DMS 273 (cell line): ENCODE results near the gene E2F1.
"Not testable (repeated sequence)": the region's sequence is repeated elsewhere in the genome, so short reads cannot be mapped to it uniquely, and the experiment has no call there.

Source experiments
- DNase-seq: peaks from one replicate; lab custom pipeline; 2025; ENCODE audit not compliant: unreplicated experiment; lab: John Stamatoyannopoulos, UW

E2F1 gene

GRCh38 chr20:33646191-33646590 is 40.0 kb downstream of the E2F1 start:
- peak; percentile 26 for DNase-seq

DNA sequence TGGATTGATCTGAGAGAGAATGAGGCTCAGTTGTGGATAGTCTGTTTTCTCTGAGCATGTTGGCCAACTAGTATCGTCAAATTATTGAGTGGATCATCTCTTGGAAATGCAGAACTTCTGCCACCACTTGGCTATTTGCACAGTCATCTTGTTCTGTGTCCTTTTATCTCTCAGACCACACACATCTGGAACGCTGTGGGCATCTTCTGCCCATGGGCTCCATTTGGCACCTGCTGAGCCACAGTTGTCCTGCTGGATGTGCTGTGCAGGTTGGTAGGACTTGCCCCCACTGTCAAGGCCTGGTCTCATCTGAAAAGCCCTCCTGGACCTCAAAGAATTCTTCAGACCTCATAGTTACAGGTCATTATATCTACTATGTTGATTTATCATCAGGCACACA is 40.8 kb downstream of the E2F1 start:
- no peak for DNase-seq

- DNase-seq: no peak
Measured at GRCh38 chr20:33645072-33645358, 41.2 kb downstream of the E2F1 start.

DNA sequence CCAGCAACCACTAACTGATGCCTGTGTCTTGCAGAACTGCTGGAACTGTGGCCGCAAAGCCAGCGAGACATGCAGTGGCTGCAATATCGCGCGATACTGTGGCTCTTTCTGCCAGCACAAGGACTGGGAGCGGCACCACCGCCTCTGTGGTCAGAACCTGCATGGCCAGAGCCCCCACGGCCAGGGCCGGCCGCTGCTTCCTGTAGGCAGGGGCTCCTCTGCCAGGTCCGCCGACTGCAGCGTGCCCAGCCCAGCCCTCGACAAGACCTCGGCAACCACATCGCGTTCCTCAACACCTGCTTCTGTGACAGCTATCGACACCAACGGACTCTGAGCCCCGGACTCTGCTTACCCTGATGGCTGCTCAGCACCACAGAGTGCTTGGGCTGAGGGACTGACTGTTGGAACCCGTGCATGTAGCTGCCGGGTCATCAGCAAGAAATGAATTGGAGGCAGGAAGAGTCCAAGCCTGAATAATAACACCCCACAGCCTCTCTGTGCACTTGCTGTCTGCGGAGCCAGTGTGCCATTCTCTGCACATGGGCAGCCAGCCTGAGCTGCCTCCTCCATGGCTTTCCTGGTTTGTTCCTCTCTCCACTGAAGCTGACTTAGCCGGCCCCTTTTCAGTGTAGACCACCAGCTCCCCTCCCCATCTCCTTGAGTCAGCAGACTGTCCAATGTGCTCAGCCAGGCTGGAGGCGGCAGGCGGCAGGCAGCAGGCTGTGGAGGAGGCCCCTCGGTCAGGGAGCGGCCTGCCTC is 41.7 kb downstream of the E2F1 start:
- DNase-seq: no peak

DNA sequence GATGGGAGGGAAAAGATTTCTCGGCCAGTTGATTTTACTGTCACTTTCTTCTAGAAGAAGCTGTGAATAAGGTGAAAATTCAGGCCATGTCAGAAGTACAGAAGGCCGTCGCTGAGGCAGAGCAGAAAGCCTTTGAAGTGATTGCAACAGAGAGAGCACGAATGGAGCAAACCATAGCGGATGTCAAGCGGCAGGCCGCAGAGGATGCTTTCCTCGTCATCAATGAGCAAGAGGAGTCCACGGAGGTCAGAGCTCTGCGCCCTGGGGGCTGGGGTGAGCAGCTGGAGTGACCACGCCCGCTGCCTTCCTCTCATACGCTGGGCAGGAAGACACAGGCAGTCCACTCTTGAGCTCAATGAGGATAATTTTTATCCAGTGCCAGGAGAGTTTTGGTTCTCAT is 45.9 kb downstream of the E2F1 start:
- no peak for DNase-seq

- no peak for DNase-seq
Measured at GRCh38 chr20:33636776-33637175, 49.4 kb downstream of the E2F1 start.

- DNase-seq: no peak
Measured at GRCh38 chr20:33635341-33635740, 50.8 kb downstream of the E2F1 start.

DNA sequence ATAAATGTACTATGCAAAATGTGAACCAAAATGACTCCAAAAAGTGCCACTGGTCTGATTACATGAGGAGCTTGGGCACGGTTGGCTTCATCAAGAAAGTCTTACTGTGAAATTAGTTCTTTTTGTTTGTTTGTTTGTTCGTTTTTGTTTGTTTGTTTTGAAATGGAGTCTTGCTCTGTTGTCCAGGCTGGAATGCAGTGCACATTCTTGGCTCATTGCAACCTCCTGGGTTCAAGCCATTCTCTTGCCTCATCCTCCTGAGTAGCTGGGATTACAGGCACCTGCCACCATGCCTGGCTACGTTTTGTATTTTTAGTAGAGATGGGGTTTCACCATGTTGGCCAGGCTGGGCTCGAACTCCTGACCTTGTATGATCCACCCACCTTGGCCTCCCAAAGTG is 54.3 kb downstream of the E2F1 start:
- DNase-seq: not testable (repeated sequence)

DNA sequence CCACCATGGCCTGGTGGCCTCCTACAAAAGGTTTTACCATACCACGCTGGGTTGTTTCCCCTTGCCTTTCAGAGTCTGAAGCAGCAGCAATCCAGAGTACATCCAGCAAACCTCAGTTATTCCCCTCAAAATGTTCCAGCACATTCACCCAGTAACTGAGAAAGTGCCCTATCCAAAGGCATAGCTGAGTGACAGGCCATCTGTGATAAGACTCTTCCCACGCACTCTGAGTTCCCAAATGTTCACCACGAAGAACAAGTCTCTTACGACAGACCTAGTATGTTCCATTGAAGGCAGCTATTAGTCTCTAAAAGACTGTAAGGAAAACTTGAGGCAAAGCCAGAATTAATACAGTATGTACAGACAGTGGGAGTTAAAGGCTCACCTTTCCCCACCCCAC is 55.7 kb downstream of the E2F1 start:
- no peak for DNase-seq

DNA sequence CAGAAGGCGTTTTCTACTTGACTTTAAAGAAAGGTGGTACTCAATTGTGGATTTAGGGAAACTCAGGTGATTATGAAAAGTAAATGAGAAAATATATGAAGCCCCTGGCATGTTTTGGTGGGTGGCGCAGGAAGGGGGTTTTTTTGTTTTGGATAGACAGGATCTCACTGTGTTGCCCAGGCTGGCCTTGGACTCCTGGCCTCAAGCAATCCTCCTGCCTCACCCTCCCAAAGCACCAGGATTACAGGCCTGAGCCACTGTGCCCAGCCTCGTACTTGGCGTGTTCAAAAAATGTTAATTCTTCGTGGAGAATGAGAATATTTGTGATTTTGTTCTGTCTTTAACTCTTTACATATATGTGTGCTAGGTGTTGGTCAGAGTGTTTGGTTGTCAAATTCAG is 56.2 kb downstream of the E2F1 start:
- no peak for DNase-seq

DNA sequence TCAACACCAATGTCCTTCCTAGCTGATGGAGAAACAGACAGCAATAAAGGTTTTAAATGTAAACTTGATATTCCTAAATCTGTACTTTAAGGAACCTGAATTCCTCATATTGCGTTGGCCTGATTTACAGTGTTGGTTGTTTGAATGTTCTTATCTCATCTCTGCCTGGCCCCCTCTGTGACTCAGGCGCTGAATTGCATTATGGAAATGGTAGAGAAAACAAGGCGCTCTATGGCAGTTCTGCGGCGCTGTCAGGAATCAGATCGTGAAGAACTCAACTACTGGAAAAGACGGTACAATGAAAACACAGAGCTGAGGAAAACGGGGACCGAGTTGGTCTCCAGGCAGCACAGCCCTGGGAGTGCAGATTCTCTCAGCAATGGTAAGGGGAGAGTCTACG is 56.7 kb downstream of the E2F1 start:
- DNase-seq: no peak

GRCh38 chr20:33627577-33628216 is 58.5 kb downstream of the E2F1 start:
- DNase-seq: no peak

GRCh38 chr20:33626190-33626589 is 60.0 kb downstream of the E2F1 start:
- DNase-seq: no peak
